Left renal pelvis (tissue), 4 donors: ENCODE results near the gene SYCN. TPM values are rescaled to one million over a fixed set of nuclear protein-coding genes. Genes with fewer than 3 reads are reported as not detected.

ENCODE experiments used
- DNase-seq, 4 donors: peaks; one replicate each; pipeline ENCODE4 v3.0.0-alpha.2; 2013; ENCODE audit warnings: low read depth in 4 of 4, low spot score in 3 of 4
- polyA plus RNA-seq, 4 donors: library from polyadenylated mRNA; unstranded; fragments of 120-200 nt; gene quantifications; one replicate each; pipeline ENCODE4 v1.2.1, GENCODE V29; 2013; ENCODE audit not compliant: insufficient read length in 4 of 4

The SYCN gene
- polyA plus RNA-seq, 4 donors = not detected

- DNase-seq = no peak
Observed at GRCh38 chr19:39157275-39157996, 46.6 kb downstream of the SYCN start.

GRCh38 chr19:39156326-39157230 is 47.5 kb downstream of the SYCN start:
- DNase-seq = no peak

GRCh38 chr19:39155741-39156140 is 48.3 kb downstream of the SYCN start:
- no peak for DNase-seq

GRCh38 chr19:39155114-39155700 is 48.9 kb downstream of the SYCN start:
- DNase-seq = no peak

GRCh38 chr19:39154629-39155100 is 49.4 kb downstream of the SYCN start:
- DNase-seq = no peak

- no peak for DNase-seq
Observed at GRCh38 chr19:39154100-39154628, 49.9 kb downstream of the SYCN start.

Other genes with a start within 250 kb of the SYCN start
- 10 to 100 TPM; 40.2 to 86.3 (median 60.3) TPM for gene FBXO17, start 228.5 kb downstream of the SYCN start, polyA plus RNA-seq
- 1 to 10 TPM; 3.9 to 9.8 (median 8.7) TPM for gene FBXO27, start 171.7 kb downstream of the SYCN start, polyA plus RNA-seq
- under 1 TPM; 0.08 to 0.79 (median 0.34) TPM for gene ACP7, start 119.9 kb downstream of the SYCN start, polyA plus RNA-seq
- gene PAK4, start 78.5 kb downstream of the SYCN start, polyA plus RNA-seq = 10 to 100 TPM; 29.4 to 74.0 (median 49.6) TPM
- gene NCCRP1, start 7.3 kb downstream of the SYCN start, polyA plus RNA-seq = 1 to 10 TPM in 2 of 4 donors, under 1 TPM in 2; 0.08 to 3.9 (median 1.1) TPM
- not detected for gene IFNL3, start 40.7 kb upstream of the SYCN start, polyA plus RNA-seq
- under 1 TPM in 1 of 4 donors, not detected in 3; 0.34 TPM for gene IFNL4, start 44.6 kb upstream of the SYCN start, polyA plus RNA-seq
- gene IFNL2, start 64.1 kb upstream of the SYCN start, polyA plus RNA-seq = not detected
- gene IFNL1, start 92.1 kb upstream of the SYCN start, polyA plus RNA-seq = not detected
- gene LRFN1, start 116.6 kb upstream of the SYCN start, polyA plus RNA-seq = 1 to 10 TPM; 1.2 to 2.0 (median 1.7) TPM
- 10 to 100 TPM; 22.1 to 23.8 (median 22.1) TPM for gene GMFG, start 131.8 kb upstream of the SYCN start, polyA plus RNA-seq
- gene SAMD4B, start 138.2 kb upstream of the SYCN start, polyA plus RNA-seq = 100 to 1,000 TPM in 3 of 4 donors, 10 to 100 TPM in 1; 89.6 to 139 (median 111) TPM
- gene PAF1, start 186.8 kb upstream of the SYCN start, polyA plus RNA-seq = 10 to 100 TPM; 53.9 to 76.8 (median 65.2) TPM
- 10 to 100 TPM; 34.1 to 42.3 (median 38.4) TPM for gene MED29, start 187.1 kb upstream of the SYCN start, polyA plus RNA-seq
- gene ZFP36, start 202.6 kb upstream of the SYCN start, polyA plus RNA-seq = 100 to 1,000 TPM in 1 of 4 donors, 10 to 100 TPM in 3; 18.4 to 945 (median 37.0) TPM
- 100 to 1,000 TPM in 1 of 4 donors, 10 to 100 TPM in 3; 67.3 to 130 (median 90.1) TPM for gene PLEKHG2, start 208.4 kb upstream of the SYCN start, polyA plus RNA-seq
- 1,000 to 10,000 TPM; 1,121 to 1,373 (median 1,329) TPM for gene RPS16, start 231.7 kb upstream of the SYCN start, polyA plus RNA-seq
- gene SUPT5H, start 241.3 kb upstream of the SYCN start, polyA plus RNA-seq = 100 to 1,000 TPM; 112 to 158 (median 132) TPM